ENCODE measurements around the gene MEFV. TPM values are rescaled to one million over a fixed set of nuclear protein-coding genes. Genes with fewer than 3 reads are reported as not detected.
A peak's percentile ranks its signal among the peaks of the same experiment; 100 is the strongest.

The MEFV gene
- total and polyA plus RNA-seq, 2 donors (not counting 3 experiments of a cell fraction or from before 2014, with no cell fraction given): not detected

DNA sequence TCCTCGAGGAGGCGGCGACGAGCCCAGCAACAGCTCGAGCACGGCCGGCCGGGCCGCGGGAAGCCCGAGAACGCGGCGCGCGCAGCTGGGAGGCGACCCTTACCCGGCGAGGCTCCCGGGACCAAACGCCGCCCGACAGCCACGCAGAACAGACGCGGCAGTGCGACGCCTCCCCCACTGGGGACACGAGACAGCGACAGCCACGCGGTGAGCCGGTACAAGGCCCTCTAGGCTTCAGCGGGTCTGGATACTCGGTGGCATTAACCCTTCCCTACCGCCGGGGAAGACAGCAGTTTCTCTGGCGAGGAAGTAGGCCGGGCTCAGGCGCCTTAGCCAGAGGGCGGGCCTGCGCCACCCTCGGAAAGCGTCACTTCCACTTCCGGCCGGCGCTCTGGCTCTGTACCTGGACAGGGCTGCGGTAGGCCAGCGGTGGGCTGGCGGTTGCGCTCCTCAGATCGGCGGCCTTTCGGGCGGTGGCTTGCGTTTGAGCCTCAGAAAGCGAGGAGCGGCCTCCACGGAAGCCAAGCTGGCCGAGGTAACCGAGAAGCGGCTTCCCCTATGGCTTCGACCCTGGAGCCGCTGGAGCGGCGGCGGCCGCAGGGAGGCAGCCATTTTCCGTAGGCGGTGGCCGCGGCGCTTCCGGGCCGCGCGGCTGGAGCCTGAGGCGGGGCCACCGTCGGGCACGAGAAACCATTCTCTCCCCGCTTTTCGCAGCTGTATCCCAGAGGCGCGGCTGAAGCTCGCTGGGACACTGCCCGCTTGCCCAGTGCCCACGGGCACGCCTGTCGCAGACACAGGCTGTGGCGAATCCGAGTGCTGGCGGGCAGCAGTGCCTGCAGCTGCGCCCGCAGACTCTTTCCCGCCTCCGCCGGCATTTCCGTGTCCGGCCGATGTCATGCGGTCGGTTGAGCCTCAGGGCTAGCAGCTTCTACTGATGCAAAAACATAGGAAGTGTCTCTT, 49.0 kb upstream of the MEFV start, which contains the start of the genes TIGD7 and ZNF75A:
Gene TIGD7, minus strand, starts transcription at position 322 of the 960 bp plus-strand sequence. CDS start 4,816 bp downstream, outside the sequence.
Gene ZNF75A, plus strand, starts transcription at position 389 of the 960 bp plus-strand sequence. CDS start 2,932 bp downstream, outside the sequence.
- peaks cover 12% of the 10 kb centered on the region for H3K4me1 ChIP-seq (ENCODE audit: control insufficient read depth, extremely low read depth, insufficient read depth, low read length)
- peak within 1 kb of the TSS; percentile 91 for H3K4me2 ChIP-seq (ENCODE audit: insufficient read depth, low read length)
- H3K9me1 ChIP-seq (replicated peaks; ENCODE audit: control insufficient read depth, extremely low read depth, insufficient read depth, low read length): no peaks in the 10 kb centered on the region
- H3K27ac ChIP-seq (ENCODE audit: insufficient read depth, low read depth, low read length): peak within 1 kb of the TSS; percentile 86
- peak within 1 kb of the TSS; percentile 85 for H3K9ac ChIP-seq (replicated peaks; ENCODE audit: extremely low read depth, insufficient read depth, low read length)
- H2AFZ ChIP-seq (ENCODE audit: low read depth, low read length): peak within 1 kb of the TSS; percentile 90
- H4K20me1 ChIP-seq (replicated peaks; ENCODE audit: control insufficient read depth, extremely low read depth, insufficient read depth, low read length): no peaks in the 10 kb centered on the region
- DNase-seq (ENCODE audit: low read depth, low spot score): peak; percentile 92
- TSS peak; percentile 56 for BruUV-seq (replicated peaks)
- no peaks in the 10 kb centered on the region for H3K27me3 ChIP-seq (ENCODE audit: control insufficient read depth in 2 of 2, insufficient read depth in 2 of 2, low read length in 2 of 2)
- ChIA-PET CTCF (interaction anchor here (0.8 to 2.7 kb wide), 5 partner anchors 9 to 196 kb away, joined by 3 to 8 read pairs (median 3); no protein-coding TSS in a partner anchor), POLR2A (interaction anchor here (0.9 kb wide), 1 partner anchor 22 kb away, joined by 4 read pairs; the partner anchor contains the start of gene ZNF263)
- no peaks in the 10 kb centered on the region for H3K9me3 ChIP-seq (replicated peaks; ENCODE audit: control insufficient read depth, insufficient read depth, low read length)
- peak; percentile 85 for FAIRE-seq
- dilution Hi-C loops (cut with MboI; ENCODE audit: extremely low pct_ligation_motif_present, low sequenced_read_pairs): no loop called here
- H3K79me2 ChIP-seq (ENCODE audit: control insufficient read depth, insufficient read depth, low read length): peaks cover 3% of the 10 kb centered on the region
- peak; percentile 98 for TF ChIP-seq POLR2AphosphoS5 (IDR thresholded peaks at IDR 0.05; ENCODE audit: insufficient read depth, low read depth, low read length)
- TF ChIP-seq, protein P1, sequence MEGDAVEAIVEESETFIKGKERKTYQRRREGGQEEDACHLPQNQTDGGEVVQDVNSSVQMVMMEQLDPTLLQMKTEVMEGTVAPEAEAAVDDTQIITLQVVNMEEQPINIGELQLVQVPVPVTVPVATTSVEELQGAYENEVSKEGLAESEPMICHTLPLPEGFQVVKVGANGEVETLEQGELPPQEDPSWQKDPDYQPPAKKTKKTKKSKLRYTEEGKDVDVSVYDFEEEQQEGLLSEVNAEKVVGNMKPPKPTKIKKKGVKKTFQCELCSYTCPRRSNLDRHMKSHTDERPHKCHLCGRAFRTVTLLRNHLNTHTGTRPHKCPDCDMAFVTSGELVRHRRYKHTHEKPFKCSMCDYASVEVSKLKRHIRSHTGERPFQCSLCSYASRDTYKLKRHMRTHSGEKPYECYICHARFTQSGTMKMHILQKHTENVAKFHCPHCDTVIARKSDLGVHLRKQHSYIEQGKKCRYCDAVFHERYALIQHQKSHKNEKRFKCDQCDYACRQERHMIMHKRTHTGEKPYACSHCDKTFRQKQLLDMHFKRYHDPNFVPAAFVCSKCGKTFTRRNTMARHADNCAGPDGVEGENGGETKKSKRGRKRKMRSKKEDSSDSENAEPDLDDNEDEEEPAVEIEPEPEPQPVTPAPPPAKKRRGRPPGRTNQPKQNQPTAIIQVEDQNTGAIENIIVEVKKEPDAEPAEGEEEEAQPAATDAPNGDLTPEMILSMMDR (IDR thresholded peaks at IDR 0.05; ENCODE audit: extremely low read depth in 1 of 2, insufficient read depth in 1 of 2, low read depth in 1 of 2, low read length in 2 of 2): peak in 1 of 2 donors; percentile 5
- TF ChIP-seq GATA2 (IDR thresholded peaks at IDR 0.05; ENCODE audit: insufficient read depth, insufficient read length, low read depth, low read length): no peak
- peak; percentile 97 for TF ChIP-seq POLR2A (IDR thresholded peaks at IDR 0.05; ENCODE audit: low read depth, low read length)
- TF ChIP-seq, protein P2, sequence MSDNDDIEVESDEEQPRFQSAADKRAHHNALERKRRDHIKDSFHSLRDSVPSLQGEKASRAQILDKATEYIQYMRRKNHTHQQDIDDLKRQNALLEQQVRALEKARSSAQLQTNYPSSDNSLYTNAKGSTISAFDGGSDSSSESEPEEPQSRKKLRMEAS (IDR thresholded peaks at IDR 0.05; ENCODE audit: insufficient read depth, insufficient read length): peak; percentile 52
- peaks cover 5 to 13% of the 10 kb centered on the region in 2 experiments for H3K36me3 ChIP-seq (ENCODE audit: control insufficient read depth in 2 of 2, extremely low read depth in 1 of 2, insufficient read depth in 2 of 2, low read length in 2 of 2)
- intact Hi-C loops (cut with micrococcal nuclease): loop anchor here (1.0 to 2.0 kb wide), 4 partner anchors 22 to 116 kb away; partner anchors contain the start of genes ZNF174, ZNF263 and ZSCAN32
- peak within 1 kb of the TSS; percentile 46 to 81 (median 65) for H3K4me3 ChIP-seq (replicated peaks in 1 of 3; ENCODE audit: insufficient read depth in 1 of 3, low read depth in 1 of 3, low read length in 3 of 3)
